Endodermal cell (in vitro differentiated cells): ENCODE data around the gene NADK2. TPM values are rescaled to one million over a fixed set of nuclear protein-coding genes. Genes with fewer than 3 reads are reported as not detected.
A peak's percentile ranks its signal among the peaks of the same experiment; 100 is the strongest.
"Not testable (repeated sequence)": the region's sequence is repeated elsewhere in the genome, so short reads cannot be mapped to it uniquely, and the experiment has no call there.

Source experiments
- DNase-seq: peaks from one replicate; pipeline ENCODE4 v3.0.0-alpha.2; 2017
- H3K27ac ChIP-seq: 2 replicates; pipeline ENCODE4 v1.5.1; 2013; ENCODE audit warnings: mild to moderate bottlenecking, low read depth, low read length, moderate library complexity
- H3K27me3 ChIP-seq: 2 replicates; pipeline ENCODE4 v1.6.1; 2013; ENCODE audit warnings: mild to moderate bottlenecking, low read length, moderate library complexity; ENCODE audit not compliant: insufficient read depth, control insufficient read depth, poor library complexity, severe bottlenecking
- H3K36me3 ChIP-seq: 2 replicates; pipeline ENCODE4 v1.7.0; 2013; ENCODE audit warnings: mild to moderate bottlenecking, low read length, moderate library complexity; ENCODE audit not compliant: control insufficient read depth, insufficient read depth
- H3K4me1 ChIP-seq: one replicate; pipeline ENCODE4 v1.7.0; 2013; ENCODE audit warnings: low read length; ENCODE audit not compliant: control insufficient read depth, insufficient read depth
- H3K4me3 ChIP-seq: 2 replicates; pipeline ENCODE4 v1.5.1; 2013; ENCODE audit warnings: mild to moderate bottlenecking, low read length, moderate library complexity
- H3K9ac ChIP-seq: 2 replicates; pipeline ENCODE4 v1.6.1; 2013; ENCODE audit warnings: mild to moderate bottlenecking, low read length, moderate library complexity; ENCODE audit not compliant: poor library complexity, severe bottlenecking; ENCODE audit errors: extremely low read depth
- H3K9me3 ChIP-seq: 2 replicates; pipeline ENCODE4 v1.6.1; 2013; ENCODE audit warnings: mild to moderate bottlenecking, low read length, moderate library complexity; ENCODE audit not compliant: control insufficient read depth
- H3K27ac Mint-ChIP-seq: 2 replicates; pipeline ENCODE4 v1.8.0; 2020; ENCODE audit warnings: mixed read lengths
- H3K27me3 Mint-ChIP-seq: 2 replicates; pipeline ENCODE4 v1.8.0; 2021; ENCODE audit warnings: mild to moderate bottlenecking, mixed read lengths; ENCODE audit not compliant: insufficient read depth
- H3K36me3 Mint-ChIP-seq: 2 replicates; pipeline ENCODE4 v1.8.0; 2020; ENCODE audit warnings: low read depth, mixed read lengths
- H3K4me1 Mint-ChIP-seq: 2 replicates; pipeline ENCODE4 v1.8.0; 2020; ENCODE audit warnings: mixed read lengths
- H3K4me3 Mint-ChIP-seq: 2 replicates; pipeline ENCODE4 v1.8.0; 2020; ENCODE audit warnings: mild to moderate bottlenecking, moderate library complexity, mixed read lengths
- H3K9me3 Mint-ChIP-seq: 2 replicates; pipeline ENCODE4 v1.8.0; 2020; ENCODE audit warnings: mild to moderate bottlenecking, mixed read lengths
- WGBS, 2 experiments: methylation state at CpG; one replicate each; pipeline versions ENCODE4 v1.1.5 to v1.1.7; 2013; ENCODE audit warnings: missing lambda C conversion rate in 2 of 2, mixed read lengths in 1 of 2; ENCODE audit not compliant: insufficient coverage in 1 of 2, insufficient read length in 1 of 2; 5-methylcytosine and 5-hydroxymethylcytosine counted together
- long read RNA-seq, 4 experiments: library from polyadenylated mRNA in 2 of 4; library from RNA in 1 of 4; library from capped mRNA in 1 of 4; stranded (forward) in 3 of 4; unstranded in 1 of 4; transcript quantifications; one replicate each; pipeline ENCODE4 v2.0.0, GENCODE V29; 2020 to 2021; ENCODE audit warnings: inconsistent platforms in 1 of 4
- polyA plus RNA-seq, 2 experiments: library from polyadenylated mRNA; stranded (reverse); fragments of 50-300 nt; gene quantifications; one replicate each; pipeline ENCODE4 v1.2.3, GENCODE V29; 2013
- total RNA-seq, 2 donors: library from RNA; stranded (reverse); fragmentation: NEBNext Ultra II Directional in 1 of 2; extraction: Animal tissue kit (Norgen Biotek cat#: 25700) in 1 of 2; gene quantifications; 2 replicates in 1 of 2; 3 replicates in 1 of 2; pipeline ENCODE4 v1.2.1, GENCODE V29; 2021
- TF ChIP-seq, protein P1 (sequence below): fragments of 200-600 bp; sonication (generic); conservative IDR thresholded peaks from 2 replicates; pipeline ENCODE4 v1.5.0; 2021; ENCODE audit warnings: antibody characterized with exemption, mild to moderate bottlenecking

Gene NADK2, protein sequence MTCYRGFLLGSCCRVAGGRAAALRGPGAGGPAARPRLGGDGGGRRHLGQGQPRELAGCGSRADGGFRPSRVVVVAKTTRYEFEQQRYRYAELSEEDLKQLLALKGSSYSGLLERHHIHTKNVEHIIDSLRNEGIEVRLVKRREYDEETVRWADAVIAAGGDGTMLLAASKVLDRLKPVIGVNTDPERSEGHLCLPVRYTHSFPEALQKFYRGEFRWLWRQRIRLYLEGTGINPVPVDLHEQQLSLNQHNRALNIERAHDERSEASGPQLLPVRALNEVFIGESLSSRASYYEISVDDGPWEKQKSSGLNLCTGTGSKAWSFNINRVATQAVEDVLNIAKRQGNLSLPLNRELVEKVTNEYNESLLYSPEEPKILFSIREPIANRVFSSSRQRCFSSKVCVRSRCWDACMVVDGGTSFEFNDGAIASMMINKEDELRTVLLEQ
- total RNA-seq = 10 to 100 TPM; 27.5 to 44.5 TPM
- polyA plus RNA-seq (2013, experiment 1 of 2) = 33.7 TPM
- 29.7 TPM for polyA plus RNA-seq (2013, experiment 2 of 2)
- long read RNA-seq, experiment 1, partial matches to known transcripts = 4 of 11 reads
- long read RNA-seq, experiment 1, other reads (novel, unspliced or antisense) = 6 of 11 reads
- long read RNA-seq, experiment 2, transcript NADK2-201 (12 exons, 2,507 nt) = minor isoform, 6 of 63 reads
- long read RNA-seq, experiment 2, transcript NADK2-202 (12 exons, 2,243 nt) = major isoform, 31 of 63 reads
- long read RNA-seq, experiment 2, partial matches to known transcripts = 3 of 63 reads
- long read RNA-seq, experiment 2, other reads (novel, unspliced or antisense) = 21 of 63 reads
- long read RNA-seq, experiment 3, transcript NADK2-201 (12 exons, 2,507 nt) = minor isoform, 9 of 34 reads
- long read RNA-seq, experiment 3, transcript NADK2-202 (12 exons, 2,243 nt) = major isoform, 14 of 34 reads
- long read RNA-seq, experiment 3, partial matches to known transcripts = 1 of 34 reads
- long read RNA-seq, experiment 3, other reads (novel, unspliced or antisense) = 9 of 34 reads
- long read RNA-seq, experiment 4, partial matches to known transcripts = 1 of 6 reads
- long read RNA-seq, experiment 4, other reads (novel, unspliced or antisense) = 3 of 6 reads

DNA sequence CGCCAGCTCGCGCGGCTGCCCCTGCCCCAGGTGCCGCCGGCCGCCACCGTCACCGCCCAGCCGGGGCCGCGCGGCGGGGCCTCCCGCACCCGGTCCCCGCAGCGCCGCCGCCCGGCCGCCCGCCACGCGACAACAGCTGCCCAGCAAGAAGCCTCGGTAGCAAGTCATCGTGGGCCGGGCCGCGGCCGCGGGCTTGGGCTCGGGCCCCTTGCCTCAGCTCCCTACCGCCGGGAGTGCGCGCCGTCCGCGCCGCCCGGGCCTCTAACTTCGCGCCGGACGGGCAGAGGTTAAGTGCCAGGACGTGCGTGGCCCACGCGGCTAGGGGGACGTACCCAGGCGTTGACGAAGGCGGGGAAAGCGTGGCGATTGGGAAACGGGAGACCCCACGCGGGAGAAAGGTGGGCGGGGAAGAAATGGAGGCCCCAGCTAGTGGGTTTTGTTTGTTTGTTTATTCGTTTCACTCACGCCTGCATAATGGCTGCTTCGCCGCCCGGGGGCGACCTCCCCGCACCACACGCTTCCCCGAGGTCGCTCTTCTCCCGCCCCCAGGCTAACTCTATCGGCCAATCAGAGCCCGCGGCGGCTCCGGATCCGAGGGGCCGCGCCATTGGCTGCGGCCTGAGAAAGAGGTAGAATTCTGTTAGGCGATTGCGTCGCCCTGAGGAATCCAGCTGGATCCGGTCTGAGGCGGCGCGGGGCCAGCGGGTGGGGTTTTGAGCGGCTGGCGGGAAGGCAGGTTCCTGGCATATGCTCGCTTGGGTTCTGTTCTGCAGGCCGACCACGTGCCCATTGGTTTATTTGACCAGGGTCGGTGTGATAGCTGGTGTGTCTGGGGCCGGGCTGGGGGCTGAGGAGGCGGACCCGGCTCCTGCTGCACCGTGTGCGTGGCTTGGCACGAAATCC is at the start of gene NADK2:
TSS of gene NADK2 (minus strand) at position 295 of the 903 bp plus-strand sequence. CDS start at position 168, 127 bp downstream.
- Mint-ChIP-seq H3K4me3 (peak within 1 kb of the TSS; percentile 76), H3K27me3 (peaks cover 20% of the 10 kb centered on the region), H3K27ac (peak within 1 kb of the TSS; percentile 95), H3K4me1 (peaks cover 20% of the 10 kb centered on the region), H3K9me3 (no peaks in the 10 kb centered on the region), H3K36me3 (no peaks in the 10 kb centered on the region)
- Histone ChIP-seq H3K9me3 (no peaks in the 10 kb centered on the region), H3K27ac (peak within 1 kb of the TSS; percentile 93), H3K9ac (peak within 1 kb of the TSS; percentile 90), H3K36me3 (no peaks in the 10 kb centered on the region), H3K27me3 (no peaks in the 10 kb centered on the region), H3K4me3 (peak within 1 kb of the TSS; percentile 80), H3K4me1 (peaks cover 3% of the 10 kb centered on the region)
- DNase-seq = peak; percentile 99
- TF ChIP-seq, protein P1, sequence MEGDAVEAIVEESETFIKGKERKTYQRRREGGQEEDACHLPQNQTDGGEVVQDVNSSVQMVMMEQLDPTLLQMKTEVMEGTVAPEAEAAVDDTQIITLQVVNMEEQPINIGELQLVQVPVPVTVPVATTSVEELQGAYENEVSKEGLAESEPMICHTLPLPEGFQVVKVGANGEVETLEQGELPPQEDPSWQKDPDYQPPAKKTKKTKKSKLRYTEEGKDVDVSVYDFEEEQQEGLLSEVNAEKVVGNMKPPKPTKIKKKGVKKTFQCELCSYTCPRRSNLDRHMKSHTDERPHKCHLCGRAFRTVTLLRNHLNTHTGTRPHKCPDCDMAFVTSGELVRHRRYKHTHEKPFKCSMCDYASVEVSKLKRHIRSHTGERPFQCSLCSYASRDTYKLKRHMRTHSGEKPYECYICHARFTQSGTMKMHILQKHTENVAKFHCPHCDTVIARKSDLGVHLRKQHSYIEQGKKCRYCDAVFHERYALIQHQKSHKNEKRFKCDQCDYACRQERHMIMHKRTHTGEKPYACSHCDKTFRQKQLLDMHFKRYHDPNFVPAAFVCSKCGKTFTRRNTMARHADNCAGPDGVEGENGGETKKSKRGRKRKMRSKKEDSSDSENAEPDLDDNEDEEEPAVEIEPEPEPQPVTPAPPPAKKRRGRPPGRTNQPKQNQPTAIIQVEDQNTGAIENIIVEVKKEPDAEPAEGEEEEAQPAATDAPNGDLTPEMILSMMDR = peak; percentile 90
- 0 to 2% methylated on average over 15 to 100 of the region's 100 CpGs for WGBS, 2 experiments

DNA sequence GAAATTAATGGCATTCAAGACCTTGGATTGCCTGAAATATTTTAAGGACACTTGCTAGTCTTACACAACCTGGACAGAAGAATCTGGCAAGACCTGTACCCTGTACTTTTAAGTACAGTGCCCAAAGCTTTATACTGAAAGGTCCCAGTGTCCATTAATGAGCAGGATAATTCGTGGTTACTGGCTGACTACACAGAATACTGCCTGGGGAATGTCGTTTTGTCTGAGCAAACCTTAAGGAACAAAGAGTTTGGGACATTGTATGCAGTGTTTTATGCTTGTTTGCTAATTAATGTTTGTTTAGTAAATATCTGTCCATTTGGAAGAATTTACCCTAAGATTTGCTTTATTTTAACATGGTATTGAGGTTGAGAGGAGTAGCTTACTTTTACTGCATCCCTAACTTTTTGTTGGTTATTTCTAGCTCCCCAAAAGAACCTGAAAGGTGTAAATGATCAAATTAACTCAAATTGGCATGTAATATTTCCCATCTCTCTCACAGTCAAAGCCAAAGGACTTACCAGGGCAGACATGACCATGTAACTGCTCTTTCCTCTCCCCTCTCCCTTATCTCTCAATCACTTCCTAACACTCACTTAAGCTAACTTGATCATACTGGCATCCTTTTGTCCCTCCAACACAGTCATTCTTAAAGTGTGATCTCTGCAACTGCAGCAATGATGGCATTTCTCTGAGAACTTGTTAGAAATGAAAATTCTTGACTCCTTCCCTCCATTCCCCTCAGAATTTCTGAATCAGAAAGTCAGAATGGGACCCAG is 44.3 kb upstream of the NADK2 start:
- H3K4me3 ChIP-seq = no peak overlapping the region
- TF ChIP-seq, protein P1 = no peak
- Mint-ChIP-seq H3K27ac (no peak overlapping the region), H3K4me1 (peaks cover 4% of the 10 kb centered on the region), H3K36me3 (no peaks in the 10 kb centered on the region), H3K4me3 (no peak overlapping the region), H3K27me3 (no peaks in the 10 kb centered on the region), H3K9me3 (no peaks in the 10 kb centered on the region)
- H3K36me3 ChIP-seq = no peaks in the 10 kb centered on the region
- no peaks in the 10 kb centered on the region for H3K4me1 ChIP-seq
- H3K27ac ChIP-seq = no peak overlapping the region
- DNase-seq = no peak
- H3K9me3 ChIP-seq = no peaks in the 10 kb centered on the region
- WGBS, 2 experiments = 84 to 95% methylated on average over 2 of the region's 2 CpGs
- no peaks in the 10 kb centered on the region for H3K27me3 ChIP-seq
- H3K9ac ChIP-seq = no peak overlapping the region

DNA sequence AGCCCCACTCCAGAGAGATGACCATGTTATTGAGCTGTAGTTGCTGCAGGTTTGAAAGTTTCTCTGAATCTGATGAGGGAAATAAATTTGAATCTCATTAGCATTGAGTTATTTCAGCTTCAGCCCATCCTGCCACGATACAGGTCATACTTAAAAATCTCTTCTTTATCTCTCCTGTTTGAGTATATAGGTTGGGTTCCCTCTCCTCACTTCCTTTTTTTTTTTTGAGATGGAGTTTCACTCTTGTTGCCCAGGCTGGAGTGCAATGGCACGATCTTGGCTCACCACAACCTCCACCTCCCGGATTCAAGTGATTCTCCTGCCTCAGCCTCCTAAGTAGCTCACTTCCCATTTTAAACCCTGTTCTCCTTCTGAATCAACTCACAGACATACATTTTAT is 42.0 kb upstream of the NADK2 start:
- H3K36me3 Mint-ChIP-seq, H3K27ac ChIP-seq, H3K9me3 ChIP-seq, H3K4me3 Mint-ChIP-seq, H3K9me3 Mint-ChIP-seq, H3K9ac ChIP-seq, H3K27ac Mint-ChIP-seq, H3K36me3 ChIP-seq, H3K4me1 ChIP-seq, H3K27me3 Mint-ChIP-seq, DNase-seq, H3K4me1 Mint-ChIP-seq, H3K4me3 ChIP-seq, H3K27me3 ChIP-seq: not testable (repeated sequence)
- 91% methylated on average over 2 of the region's 3 CpGs; no CpG with 5 or more reads in 1 of the 2 experiments for WGBS, 2 experiments
